ENCODE results near the gene DGKB.
"Not testable (repeated sequence)": the region's sequence is repeated elsewhere in the genome, so short reads cannot be mapped to it uniquely, and the experiment has no call there.

The DGKB gene

GRCh38 chr7:14368285-14368684 lies 534.3 kb downstream of the DGKB start:
- no peak for DNase-seq

GRCh38 chr7:14351167-14351566 lies 551.4 kb downstream of the DGKB start:
- no peak for DNase-seq

- no peak for DNase-seq
Observed at GRCh38 chr7:14341200-14341775, 561.3 kb downstream of the DGKB start.

GRCh38 chr7:14340393-14341074 lies 562.0 kb downstream of the DGKB start:
- peak; percentile 17 for DNase-seq

GRCh38 chr7:14339861-14340260 lies 562.7 kb downstream of the DGKB start:
- DNase-seq = no peak

- no peak for DNase-seq
Observed at GRCh38 chr7:14336256-14336655, 566.3 kb downstream of the DGKB start.

GRCh38 chr7:14332155-14332554 lies 570.4 kb downstream of the DGKB start:
- DNase-seq = no peak

GRCh38 chr7:14324767-14325166 lies 577.8 kb downstream of the DGKB start:
- no peak for DNase-seq

GRCh38 chr7:14322724-14323123 lies 579.8 kb downstream of the DGKB start:
- no peak for DNase-seq

GRCh38 chr7:14321947-14322346 lies 580.6 kb downstream of the DGKB start:
- peak; percentile 87 for DNase-seq

GRCh38 chr7:14309432-14309831 lies 593.1 kb downstream of the DGKB start:
- no peak for DNase-seq

GRCh38 chr7:14305233-14305866 lies 597.2 kb downstream of the DGKB start:
- no peak for DNase-seq

- DNase-seq = no peak
Observed at GRCh38 chr7:14303536-14303935, 599.0 kb downstream of the DGKB start.

- DNase-seq = no peak
Observed at GRCh38 chr7:14294637-14295036, 607.9 kb downstream of the DGKB start.

GRCh38 chr7:14293434-14293833 lies 609.1 kb downstream of the DGKB start:
- no peak for DNase-seq

- no peak for DNase-seq
Observed at GRCh38 chr7:14292737-14293136, 609.8 kb downstream of the DGKB start.

- no peak for DNase-seq
Observed at GRCh38 chr7:14289957-14290356, 612.6 kb downstream of the DGKB start.

- DNase-seq = no peak
Observed at GRCh38 chr7:14288701-14289100, 613.9 kb downstream of the DGKB start.

- no peak for DNase-seq
Observed at GRCh38 chr7:14287398-14287797, 615.2 kb downstream of the DGKB start.

GRCh38 chr7:14286036-14286435 lies 616.5 kb downstream of the DGKB start:
- no peak for DNase-seq

GRCh38 chr7:14279065-14279871 lies 623.3 kb downstream of the DGKB start:
- DNase-seq = not testable (repeated sequence)

GRCh38 chr7:14275356-14275755 lies 627.2 kb downstream of the DGKB start:
- DNase-seq = no peak

- DNase-seq = no peak
Observed at GRCh38 chr7:14271441-14271840, 631.1 kb downstream of the DGKB start.

GRCh38 chr7:14270099-14270498 lies 632.5 kb downstream of the DGKB start:
- no peak for DNase-seq

All from COR-L47 (cell line).